HG03354 (cell line): ENCODE results near the gene STON2.

ENCODE experiments used
- ATAC-seq: cut with Tn5 transposase; IDR thresholded peaks from one replicate; pipeline ENCODE4 v1.9.1; 2021; ENCODE audit warnings: mild to moderate bottlenecking; ENCODE audit not compliant: unreplicated experiment, poor library complexity, severe bottlenecking

Gene STON2

GRCh38 chr14:81311141-81311540 lies 89.0 kb downstream of the STON2 start:
- ATAC-seq: no peak

GRCh38 chr14:81310606-81311005 lies 89.5 kb downstream of the STON2 start:
- no peak for ATAC-seq

GRCh38 chr14:81309511-81309910 lies 90.6 kb downstream of the STON2 start:
- no peak for ATAC-seq

GRCh38 chr14:81305743-81306142 lies 94.4 kb downstream of the STON2 start:
- peak; percentile 26 for ATAC-seq

GRCh38 chr14:81305065-81305464 lies 95.1 kb downstream of the STON2 start:
- no peak for ATAC-seq

GRCh38 chr14:81303258-81303935 lies 96.7 kb downstream of the STON2 start:
- ATAC-seq: peak; percentile 97

- no peak for ATAC-seq
These were observed 97.5 kb downstream of the STON2 start for GRCh38 chr14:81302638-81303037.

GRCh38 chr14:81301813-81302212 lies 98.3 kb downstream of the STON2 start:
- no peak for ATAC-seq

GRCh38 chr14:81301371-81301770 lies 98.8 kb downstream of the STON2 start:
- no peak for ATAC-seq

- ATAC-seq: no peak
These were observed 101.2 kb downstream of the STON2 start for GRCh38 chr14:81298911-81299310.

GRCh38 chr14:81298122-81298521 lies 102.0 kb downstream of the STON2 start:
- ATAC-seq: no peak

- no peak for ATAC-seq
These were observed 103.9 kb downstream of the STON2 start for GRCh38 chr14:81295958-81296923.

GRCh38 chr14:81289516-81289915 lies 110.6 kb downstream of the STON2 start:
- ATAC-seq: no peak

- ATAC-seq: no peak
These were observed 113.4 kb downstream of the STON2 start for GRCh38 chr14:81286574-81287370.

GRCh38 chr14:81285245-81285644 lies 114.9 kb downstream of the STON2 start:
- ATAC-seq: no peak

GRCh38 chr14:81281332-81281731 lies 118.8 kb downstream of the STON2 start:
- no peak for ATAC-seq

- ATAC-seq: no peak
These were observed 119.9 kb downstream of the STON2 start for GRCh38 chr14:81280136-81280791.

GRCh38 chr14:81277096-81277495 lies 123.0 kb downstream of the STON2 start:
- no peak for ATAC-seq
